Body of pancreas (tissue), 4 donors: Measurements from ENCODE around the gene FLRT2. TPM values are rescaled to one million over a fixed set of nuclear protein-coding genes. Genes with fewer than 3 reads are reported as not detected.

Source experiments
- ATAC-seq: fragments of 150-250 bp; one replicate; pipeline ENCODE4 v1.9.1; 2016
- DNase-seq, 4 donors: peaks; one replicate each; pipeline ENCODE4 v3.0.0-alpha.2; 2019
- H3K27ac ChIP-seq, 4 donors: fragments of 200-600 bp; sonication (generic); 1 replicate in 3 of 4; 2 replicates in 1 of 4; pipeline versions ENCODE4 v1.5.1 to v1.6.1; 2016 to 2019; ENCODE audit warnings: mild to moderate bottlenecking in 1 of 4, mixed read lengths in 1 of 4, moderate library complexity in 1 of 4
- H3K27me3 ChIP-seq, 2 donors: fragments of 200-600 bp; sonication (generic); one replicate each; pipeline ENCODE4 v1.6.0; 2016; ENCODE audit warnings: mild to moderate bottlenecking in 1 of 2
- H3K36me3 ChIP-seq, 2 donors: fragments of 200-600 bp; sonication (generic); replicated peaks in 1 of 2; 2 replicates each; pipeline ENCODE4 v1.5.1; 2016; ENCODE audit warnings: low read depth in 2 of 2; ENCODE audit not compliant: insufficient read depth in 1 of 2
- H3K4me1 ChIP-seq: fragments of 200-600 bp; sonication (generic); one replicate; pipeline ENCODE4 v1.6.0; 2016
- H3K4me3 ChIP-seq, 2 donors: fragments of 200-600 bp; sonication (generic); 1 replicate in 1 of 2; 2 replicates in 1 of 2; pipeline ENCODE4 v1.5.1; 2016 to 2019
- H3K9me3 ChIP-seq, 3 donors: fragments of 200-600 bp; sonication (generic); 1 replicate in 2 of 3; 2 replicates in 1 of 3; pipeline ENCODE4 v1.5.1; 2016
- CTCF ChIP-seq, 7 experiments: fragments of 450-650 bp in 4 of 7; fragments of 200-600 bp in 3 of 7; sonication (generic) in 3 of 7; IDR thresholded peaks; one replicate each; pipeline ENCODE4 v1.5.1; 2016 to 2019; ENCODE audit warnings: antibody characterized with exemption in 7 of 7
- POLR2A ChIP-seq, 3 donors: fragments of 450-650 bp; IDR thresholded peaks; one replicate each; pipeline ENCODE4 v1.6.1; 2016; ENCODE audit warnings: antibody characterized with exemption in 3 of 3, mild to moderate bottlenecking in 2 of 3
- WGBS, 2 donors: methylation state at CpG; one replicate each; pipeline ENCODE4 v1.1.5; 2017; 5-methylcytosine and 5-hydroxymethylcytosine counted together
- intact Hi-C: fragments of 100-400 bp; cut with DNase I; formaldehyde crosslinking; loops from one replicate; pipeline ENCODE4 v1.15.1; 2023
- total RNA-seq, 2 donors: library from RNA; depleted of rRNA; stranded (reverse); fragments of >200 nt; gene quantifications; one replicate each; pipeline ENCODE4 v1.1.0, GENCODE V29; 2016

Gene FLRT2
- total RNA-seq, 2 donors from 2014 or later, result 37.6 to 114 TPM

GRCh38 chr14:85532374-85533022 is 2.6 kb downstream of the FLRT2 start:
- Histone ChIP-seq H3K27ac (peak overlapping the region; percentile 75 to 91 (median 84)), H3K27me3 (no peaks in the 10 kb centered on the region), H3K36me3 (no peaks in the 10 kb centered on the region), H3K4me1 (peaks cover 13% of the 10 kb centered on the region), H3K4me3 (peak overlapping the region; percentile 55 to 73), H3K9me3 (no peaks in the 10 kb centered on the region)
- intact Hi-C loops, result no loop called here
- ATAC-seq, result no peak
- no peak for DNase-seq
- TF ChIP-seq CTCF (IDR thresholded peaks at IDR 0.05), result no peak
- TF ChIP-seq POLR2A (IDR thresholded peaks at IDR 0.05), result no peak
- 0 to 1% methylated on average over 12 of the region's 12 CpGs for WGBS, 2 donors

GRCh38 chr14:85533023-85533860 is 3.3 kb downstream of the FLRT2 start:
- peak; percentile 63 to 81 (median 74) for DNase-seq
- H3K27me3 ChIP-seq, result no peaks in the 10 kb centered on the region
- peak overlapping the region; percentile 75 to 91 (median 84) for H3K27ac ChIP-seq
- no peaks in the 10 kb centered on the region for H3K9me3 ChIP-seq
- H3K4me3 ChIP-seq, result peak overlapping the region; percentile 55 to 70
- TF ChIP-seq POLR2A (IDR thresholded peaks at IDR 0.05), result peak; percentile 30 to 89 (median 80)
- no peak for TF ChIP-seq CTCF (IDR thresholded peaks at IDR 0.05)
- intact Hi-C loops, result no loop called here
- peak; percentile 54 for ATAC-seq
- WGBS, 2 donors, result 0 to 1% methylated on average over 39 to 70 of the region's 90 CpGs
- H3K4me1 ChIP-seq, result peaks cover 9% of the 10 kb centered on the region
- H3K36me3 ChIP-seq, result no peaks in the 10 kb centered on the region

- intact Hi-C loops, result no loop called here
- no peaks in the 10 kb centered on the region for H3K9me3 ChIP-seq
- TF ChIP-seq POLR2A (IDR thresholded peaks at IDR 0.05) (no peak), CTCF (IDR thresholded peaks at IDR 0.05) (no peak)
- H3K27me3 ChIP-seq, result no peaks in the 10 kb centered on the region
- H3K36me3 ChIP-seq, result no peaks in the 10 kb centered on the region
- ATAC-seq, result no peak
- DNase-seq, result peak; percentile 17 to 38 (median 26)
- peak overlapping the region; percentile 67 to 91 (median 82) for H3K27ac ChIP-seq
- WGBS, 2 donors, result 0% methylated on average over 2 to 28 of the region's 28 CpGs
- H3K4me3 ChIP-seq, result peak overlapping the region; percentile 41 to 55
- peaks cover 10% of the 10 kb centered on the region for H3K4me1 ChIP-seq
Observed at GRCh38 chr14:85533861-85534291, 3.9 kb downstream of the FLRT2 start.

- peak overlapping the region; percentile 41 to 55 for H3K4me3 ChIP-seq
- WGBS, 2 donors, result 5 to 6% methylated on average over 25 to 28 of the region's 28 CpGs
- H3K4me1 ChIP-seq, result peaks cover 18% of the 10 kb centered on the region
- ATAC-seq, result no peak
- no peaks in the 10 kb centered on the region for H3K9me3 ChIP-seq
- no peaks in the 10 kb centered on the region for H3K27me3 ChIP-seq
- no peaks in the 10 kb centered on the region for H3K36me3 ChIP-seq
- peak in 1 of 4 donors; percentile 26 for DNase-seq
- H3K27ac ChIP-seq, result peak overlapping the region in 3 of 4 donors; percentile 75 to 91 (median 90)
- intact Hi-C loops, result no loop called here
- TF ChIP-seq POLR2A (IDR thresholded peaks at IDR 0.05) (peak in 2 of 3 donors; percentile 27 to 30), CTCF (IDR thresholded peaks at IDR 0.05) (no peak)
Observed at GRCh38 chr14:85534458-85535293, 4.7 kb downstream of the FLRT2 start.
